HFF-Myc (cell line): ENCODE results near the gene DMD.

Experiments
- DNase-seq: peaks from one replicate; pipeline ENCODE4 v3.0.0-alpha.2; 2011; ENCODE audit warnings: low read depth; ENCODE audit errors: extremely low read depth
- H3K4me3 ChIP-seq: replicated peaks from 2 replicates; pipeline ENCODE4 v1.5.1; 2011; ENCODE audit warnings: low read depth, mild to moderate bottlenecking, control low read depth, low read length
- CTCF ChIP-seq: IDR thresholded peaks from 2 replicates; pipeline ENCODE4 v1.5.1; 2012; ENCODE audit warnings: mild to moderate bottlenecking, low read depth, low read length, control low read depth; ENCODE audit errors: missing control alignments

DMD gene

DNA sequence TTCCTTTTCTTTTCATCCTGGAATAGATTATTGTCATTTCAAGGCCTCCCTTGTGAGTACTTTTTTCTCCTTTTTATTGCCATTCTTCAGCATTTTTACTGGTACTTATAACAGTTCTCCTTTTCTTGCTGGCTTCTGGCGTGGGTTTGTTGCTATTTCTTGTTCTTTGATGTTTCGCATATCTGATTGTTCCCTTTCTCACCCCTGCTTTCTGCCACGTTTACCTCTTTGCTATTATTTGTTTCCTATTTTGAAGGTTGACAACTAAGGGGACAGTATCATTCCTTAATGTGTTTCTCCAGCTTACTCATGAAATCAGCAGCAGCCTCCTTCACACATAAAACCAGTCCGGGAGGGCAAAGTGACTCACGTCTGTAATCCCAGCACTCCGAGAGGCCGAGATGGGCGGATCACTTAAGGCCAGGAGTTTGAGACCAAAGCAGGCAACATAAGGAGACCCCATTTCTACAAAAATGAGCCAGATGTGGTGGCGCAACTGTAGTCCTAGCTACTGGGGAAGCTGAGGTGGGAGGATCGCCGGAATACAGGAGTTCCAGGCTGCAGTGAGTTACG, 72.6 kb downstream of the DMD start:
- no peak overlapping the region for H3K4me3 ChIP-seq
- DNase-seq, result no peak
- TF ChIP-seq CTCF, result no peak

DNA sequence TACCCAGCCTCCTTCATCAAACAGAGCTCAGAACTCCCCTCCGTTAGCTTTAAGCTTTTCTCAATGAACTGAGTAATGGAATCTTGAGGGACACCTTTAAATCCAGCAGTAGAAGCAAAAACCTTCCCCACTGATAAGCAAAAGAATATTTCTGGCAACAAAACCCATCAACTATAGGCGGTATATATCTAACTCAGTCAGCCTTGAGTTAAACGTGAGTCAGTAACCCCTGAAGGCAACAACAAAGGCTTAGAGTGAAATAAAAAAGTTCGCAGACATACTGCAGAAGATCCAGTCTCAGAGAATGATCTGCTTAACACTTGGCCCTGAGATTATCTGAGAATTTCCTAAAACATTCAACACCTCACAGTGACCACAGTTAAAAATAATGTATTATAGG, 77.2 kb downstream of the DMD start:
- no peak for TF ChIP-seq CTCF
- DNase-seq, result no peak
- no peak overlapping the region for H3K4me3 ChIP-seq

- no peak for DNase-seq
- H3K4me3 ChIP-seq, result no peak overlapping the region
- TF ChIP-seq CTCF, result no peak
Measured at GRCh38 chrX:33133320-33133719, 78.0 kb downstream of the DMD start.

DNA sequence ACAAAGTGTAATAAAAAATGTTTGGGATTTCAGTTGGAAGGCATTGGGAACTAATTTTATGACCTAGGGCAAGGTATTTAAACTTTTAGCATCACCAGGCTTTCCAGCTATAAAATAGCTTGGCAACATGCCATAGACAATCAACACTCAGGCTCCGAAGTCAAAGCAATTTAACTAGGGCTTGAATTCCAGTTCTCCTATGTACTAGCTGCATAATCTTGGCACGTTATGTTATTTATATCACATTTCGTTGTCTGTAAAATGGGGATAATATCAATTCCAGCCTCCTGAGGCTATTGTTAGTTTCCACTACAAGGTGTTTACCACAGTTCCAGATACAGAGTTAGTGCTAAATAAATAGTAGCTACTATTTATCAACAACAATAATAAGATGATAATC, 78.8 kb downstream of the DMD start:
- DNase-seq, result no peak
- no peak for TF ChIP-seq CTCF

GRCh38 chrX:33129607-33130006, 81.7 kb downstream of the DMD start:
- TF ChIP-seq CTCF, result no peak
- no peak for DNase-seq
- H3K4me3 ChIP-seq, result no peak overlapping the region

More for the DNA sequence above, 78.8 kb downstream of the DMD start:
- no peak overlapping the region for H3K4me3 ChIP-seq

- no peak overlapping the region for H3K4me3 ChIP-seq
- DNase-seq, result no peak
- TF ChIP-seq CTCF, result no peak
Measured at GRCh38 chrX:33128048-33128805, 83.1 kb downstream of the DMD start.
